Kasumi-1 (cell line): ENCODE data around the gene TSPY9.
"Not testable (repeated sequence)": the region's sequence is repeated elsewhere in the genome, so short reads cannot be mapped to it uniquely, and the experiment has no call there.

Source experiments
- DNase-seq, 2 experiments: peaks; one replicate each; lab custom pipeline; 2025; lab: John Stamatoyannopoulos, UW

TSPY9 gene

GRCh38 chrY:9486967-9487366 lies at the start of gene TSPY9:
Gene TSPY9, plus strand, starts transcription at chrY:9487267. Its CDS starts 46 bp downstream, at chrY:9487313.
- not testable (repeated sequence) for DNase-seq

- DNase-seq, result not testable (repeated sequence)
Observed at GRCh38 chrY:9466655-9467054, 20.4 kb upstream of the TSPY9 start, which contains the start of gene TSPY1. Gene TSPY1, plus strand, starts transcription at chrY:9466955. Its CDS starts 46 bp downstream, at chrY:9467001.

GRCh38 chrY:9504396-9504795 lies 17.3 kb downstream of the TSPY9 start:
- not testable (repeated sequence) for DNase-seq

GRCh38 chrY:9516287-9516686 lies 29.2 kb downstream of the TSPY9 start:
- not testable (repeated sequence) for DNase-seq

GRCh38 chrY:9527580-9527979 lies 40.5 kb downstream of the TSPY9 start, which contains the start of gene TSPY10:
Gene TSPY10, plus strand, starts transcription at chrY:9527880. Its CDS starts 46 bp downstream, at chrY:9527926.
- DNase-seq, result not testable (repeated sequence)
